Nephron (organoid): ENCODE data around the gene LRCH3.

Source experiments
- H3K27ac Mint-ChIP-seq, 3 experiments: 2 replicates each; pipeline ENCODE4 v1.8.0; 2020; ENCODE audit warnings: mixed read lengths in 3 of 3, mild to moderate bottlenecking in 2 of 3, moderate library complexity in 1 of 3
- H3K27me3 Mint-ChIP-seq: 2 replicates; pipeline ENCODE4 v1.8.0; 2021; ENCODE audit warnings: low read depth, mild to moderate bottlenecking, moderate library complexity, mixed read lengths
- H3K36me3 Mint-ChIP-seq: 2 replicates; pipeline ENCODE4 v1.8.0; 2020; ENCODE audit warnings: low read depth, mixed read lengths
- H3K4me1 Mint-ChIP-seq: 2 replicates; pipeline ENCODE4 v1.8.0; 2020; ENCODE audit warnings: mixed read lengths
- H3K4me3 Mint-ChIP-seq, 3 experiments: 2 replicates each; pipeline ENCODE4 v1.8.0; 2020; ENCODE audit warnings: mild to moderate bottlenecking in 3 of 3, mixed read lengths in 3 of 3, moderate library complexity in 2 of 3
- H3K9me3 Mint-ChIP-seq: 2 replicates; pipeline ENCODE4 v1.8.0; 2020; ENCODE audit warnings: mixed read lengths
- TF ChIP-seq, protein P1 (sequence below), 3 experiments: fragments of 200-600 bp; sonication (generic); IDR thresholded peaks; one replicate each; pipeline ENCODE4 v1.5.0; 2021; ENCODE audit warnings: antibody characterized with exemption in 3 of 3; ENCODE audit not compliant: unreplicated experiment in 3 of 3

Gene LRCH3

GRCh38 chr3:197801891-197802778, 11.1 kb downstream of the LRCH3 start:
- H3K4me3 Mint-ChIP-seq: no peak overlapping the region
- H3K27me3 Mint-ChIP-seq: no peaks in the 10 kb centered on the region
- H3K9me3 Mint-ChIP-seq: no peaks in the 10 kb centered on the region
- TF ChIP-seq, protein P1, sequence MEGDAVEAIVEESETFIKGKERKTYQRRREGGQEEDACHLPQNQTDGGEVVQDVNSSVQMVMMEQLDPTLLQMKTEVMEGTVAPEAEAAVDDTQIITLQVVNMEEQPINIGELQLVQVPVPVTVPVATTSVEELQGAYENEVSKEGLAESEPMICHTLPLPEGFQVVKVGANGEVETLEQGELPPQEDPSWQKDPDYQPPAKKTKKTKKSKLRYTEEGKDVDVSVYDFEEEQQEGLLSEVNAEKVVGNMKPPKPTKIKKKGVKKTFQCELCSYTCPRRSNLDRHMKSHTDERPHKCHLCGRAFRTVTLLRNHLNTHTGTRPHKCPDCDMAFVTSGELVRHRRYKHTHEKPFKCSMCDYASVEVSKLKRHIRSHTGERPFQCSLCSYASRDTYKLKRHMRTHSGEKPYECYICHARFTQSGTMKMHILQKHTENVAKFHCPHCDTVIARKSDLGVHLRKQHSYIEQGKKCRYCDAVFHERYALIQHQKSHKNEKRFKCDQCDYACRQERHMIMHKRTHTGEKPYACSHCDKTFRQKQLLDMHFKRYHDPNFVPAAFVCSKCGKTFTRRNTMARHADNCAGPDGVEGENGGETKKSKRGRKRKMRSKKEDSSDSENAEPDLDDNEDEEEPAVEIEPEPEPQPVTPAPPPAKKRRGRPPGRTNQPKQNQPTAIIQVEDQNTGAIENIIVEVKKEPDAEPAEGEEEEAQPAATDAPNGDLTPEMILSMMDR (IDR thresholded peaks at IDR 0.05; ENCODE audit: unreplicated experiment in 3 of 3): no peak
- H3K27ac Mint-ChIP-seq: no peak overlapping the region
- H3K4me1 Mint-ChIP-seq: peaks cover 19% of the 10 kb centered on the region
- H3K36me3 Mint-ChIP-seq: peaks cover 17% of the 10 kb centered on the region

GRCh38 chr3:197802779-197803459, 11.9 kb downstream of the LRCH3 start:
- Mint-ChIP-seq H3K27ac (no peak overlapping the region), H3K9me3 (no peaks in the 10 kb centered on the region), H3K27me3 (no peaks in the 10 kb centered on the region), H3K4me1 (peaks cover 25% of the 10 kb centered on the region), H3K36me3 (peaks cover 21% of the 10 kb centered on the region), H3K4me3 (no peak overlapping the region)
- TF ChIP-seq, protein P1 (IDR thresholded peaks at IDR 0.05; ENCODE audit: unreplicated experiment in 3 of 3): no peak

DNA sequence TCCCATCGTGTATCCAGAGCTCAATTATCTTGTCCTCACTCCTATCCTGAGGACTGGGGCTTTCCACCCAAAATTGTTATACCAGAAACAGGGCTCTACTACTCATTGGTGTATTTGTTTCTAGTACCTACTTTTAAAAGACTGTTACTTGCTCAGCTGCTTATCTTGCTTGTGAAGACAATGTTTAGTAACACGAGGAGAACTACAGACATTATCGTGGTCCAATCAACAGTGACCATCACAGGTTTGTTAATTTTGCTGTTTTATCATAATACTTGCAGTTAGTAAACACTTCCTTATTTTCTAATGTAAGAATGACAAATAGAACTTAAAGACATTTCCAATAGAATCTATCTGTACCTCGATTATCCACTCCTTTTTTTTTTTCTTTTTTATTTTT, 13.5 kb downstream of the LRCH3 start:
- no peak overlapping the region for H3K27ac Mint-ChIP-seq
- peaks cover 32% of the 10 kb centered on the region for H3K4me1 Mint-ChIP-seq
- H3K4me3 Mint-ChIP-seq: no peak overlapping the region

GRCh38 chr3:197807969-197808587, 17.0 kb downstream of the LRCH3 start:
- TF ChIP-seq, protein P1 (IDR thresholded peaks at IDR 0.05; ENCODE audit: unreplicated experiment in 3 of 3): no peak
- Mint-ChIP-seq H3K27ac (peak overlapping the region in 1 of 3 experiments; percentile 33), H3K9me3 (no peaks in the 10 kb centered on the region)

More for the DNA sequence above, 13.5 kb downstream of the LRCH3 start:
- Mint-ChIP-seq H3K27me3 (no peaks in the 10 kb centered on the region), H3K9me3 (no peaks in the 10 kb centered on the region), H3K36me3 (peaks cover 21% of the 10 kb centered on the region)
- TF ChIP-seq, protein P1 (IDR thresholded peaks at IDR 0.05; ENCODE audit: unreplicated experiment in 3 of 3): no peak

GRCh38 chr3:197809356-197810020, 18.4 kb downstream of the LRCH3 start:
- Mint-ChIP-seq H3K27ac (peak overlapping the region in 2 of 3 experiments; percentile 0 to 15), H3K4me3 (no peak overlapping the region), H3K27me3 (no peaks in the 10 kb centered on the region), H3K9me3 (no peaks in the 10 kb centered on the region), H3K36me3 (peaks cover 17% of the 10 kb centered on the region), H3K4me1 (peaks cover 24% of the 10 kb centered on the region)
- TF ChIP-seq, protein P1 (IDR thresholded peaks at IDR 0.05; ENCODE audit: unreplicated experiment in 3 of 3): no peak

More at GRCh38 chr3:197807969-197808587, 17.0 kb downstream of the LRCH3 start:
- H3K36me3 Mint-ChIP-seq: peaks cover 9% of the 10 kb centered on the region
- no peaks in the 10 kb centered on the region for H3K27me3 Mint-ChIP-seq
- H3K4me1 Mint-ChIP-seq: peaks cover 24% of the 10 kb centered on the region
- H3K4me3 Mint-ChIP-seq: no peak overlapping the region
